Measurements from ENCODE around the gene STUM.

Gene STUM

DNA sequence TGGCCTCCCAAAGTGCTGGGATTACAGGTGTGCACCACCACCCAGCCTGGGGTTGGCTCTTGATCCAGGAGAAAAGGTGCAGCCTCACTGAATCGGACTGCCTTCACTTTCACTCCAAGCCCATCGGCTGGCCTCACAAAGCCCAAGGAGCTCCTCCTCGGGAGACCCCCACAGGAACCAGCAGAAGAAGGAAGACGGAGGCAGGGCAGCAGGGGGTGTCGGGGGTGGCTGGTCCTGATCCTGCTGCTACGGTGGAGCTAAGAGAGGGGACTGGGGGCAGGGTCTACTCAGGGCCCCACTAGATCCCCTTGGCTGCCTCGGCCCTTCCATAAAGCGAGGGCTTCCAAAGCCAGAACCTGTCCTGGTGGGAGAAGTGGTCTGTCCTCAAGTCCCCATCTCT is 93.9 kb downstream of the STUM start:
- Histone ChIP-seq H3K79me2 (ENCODE audit: control insufficient read depth, insufficient read depth, low read length, poor library complexity) (no peaks in the 10 kb centered on the region), H2AK5ac (ENCODE audit: low read length) (no peak overlapping the region), H4K12ac (ENCODE audit: low read depth, low read length) (no peak overlapping the region), H3K9me3 (ENCODE audit: insufficient read depth, low read depth, low read length) (peaks cover 2% of the 10 kb centered on the region), H3K79me1 (ENCODE audit: low read length) (peaks cover 2% of the 10 kb centered on the region), H2BK120ac (ENCODE audit: insufficient read depth, low read length, poor library complexity) (no peak overlapping the region), H2AFZ (ENCODE audit: insufficient read depth, low read length, poor library complexity) (no peak overlapping the region), H3K4me3 (ENCODE audit: low read depth, low read length) (no peak overlapping the region), H3K27me3 (ENCODE audit: insufficient read depth, low read length) (no peaks in the 10 kb centered on the region), H4K8ac (ENCODE audit: low read depth, low read length) (no peak overlapping the region), H3K18ac (ENCODE audit: low read length) (no peak overlapping the region), H3K36me3 (ENCODE audit: control insufficient read depth in 1 of 2, insufficient read depth in 2 of 2, low read length in 2 of 2) (peaks cover 4% of the 10 kb centered on the region in 2 experiments), H3K4me1 (ENCODE audit: control insufficient read depth in 1 of 2, insufficient read depth in 2 of 2, low read length in 2 of 2) (peaks cover 28 to 35% of the 10 kb centered on the region in 2 experiments), H3K27ac (ENCODE audit: low read depth, low read length) (no peak overlapping the region), H3K4ac (ENCODE audit: low read depth, low read length) (no peak overlapping the region), H4K91ac (ENCODE audit: low read depth, low read length) (no peak overlapping the region), H3K4me2 (ENCODE audit: low read length) (no peak overlapping the region), H3K23ac (ENCODE audit: low read length) (no peak overlapping the region), H2BK12ac (ENCODE audit: low read length) (no peak overlapping the region), H2BK5ac (ENCODE audit: low read depth, low read length, poor library complexity) (no peak overlapping the region), H3K14ac (ENCODE audit: low read length) (peak overlapping the region; percentile 15), H3K9ac (ENCODE audit: low read length) (no peak overlapping the region)
- no peak for DNase-seq
- WGBS (ENCODE audit: extremely low coverage, insufficient coverage, insufficient read length), result no CpG with 5 or more reads among the region's 8 CpGs

DNA sequence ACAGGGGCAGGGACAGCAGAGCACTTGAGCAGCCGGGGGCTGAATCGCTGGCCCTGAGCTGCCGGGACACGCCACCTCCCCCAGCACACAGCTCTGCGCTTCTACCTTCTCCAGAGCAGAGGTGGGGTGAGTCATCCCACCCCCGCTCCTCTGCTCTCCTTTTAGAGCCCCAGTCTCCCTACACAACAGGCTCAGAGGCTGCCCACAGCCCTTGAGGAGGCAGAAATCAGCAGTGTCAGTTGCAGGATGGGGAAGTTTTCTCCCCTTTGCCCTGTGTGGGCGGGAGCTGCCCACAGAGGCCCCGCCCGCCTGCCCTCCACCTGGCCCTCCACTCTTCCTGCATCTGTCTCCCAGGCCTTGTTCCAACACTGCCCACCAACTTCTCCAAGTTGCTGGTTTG is 94.6 kb downstream of the STUM start:
- Histone ChIP-seq H2BK120ac (ENCODE audit: insufficient read depth, low read length, poor library complexity) (no peak overlapping the region), H3K18ac (ENCODE audit: low read length) (no peak overlapping the region), H4K91ac (ENCODE audit: low read depth, low read length) (no peak overlapping the region), H3K36me3 (ENCODE audit: control insufficient read depth in 1 of 2, insufficient read depth in 2 of 2, low read length in 2 of 2) (peaks cover 4 to 6% of the 10 kb centered on the region in 2 experiments), H3K4me1 (ENCODE audit: control insufficient read depth in 1 of 2, insufficient read depth in 2 of 2, low read length in 2 of 2) (peaks cover 28 to 35% of the 10 kb centered on the region in 2 experiments), H3K9ac (ENCODE audit: low read length) (no peak overlapping the region), H3K4ac (ENCODE audit: low read depth, low read length) (no peak overlapping the region), H4K12ac (ENCODE audit: low read depth, low read length) (no peak overlapping the region), H2AFZ (ENCODE audit: insufficient read depth, low read length, poor library complexity) (no peak overlapping the region), H3K4me3 (ENCODE audit: low read depth, low read length) (no peak overlapping the region), H3K4me2 (ENCODE audit: low read length) (no peak overlapping the region), H2BK12ac (ENCODE audit: low read length) (no peak overlapping the region), H3K27me3 (ENCODE audit: insufficient read depth, low read length) (no peaks in the 10 kb centered on the region), H3K79me2 (ENCODE audit: control insufficient read depth, insufficient read depth, low read length, poor library complexity) (no peaks in the 10 kb centered on the region), H3K79me1 (ENCODE audit: low read length) (peaks cover 2% of the 10 kb centered on the region), H3K27ac (ENCODE audit: low read depth, low read length) (no peak overlapping the region), H2BK5ac (ENCODE audit: low read depth, low read length, poor library complexity) (no peak overlapping the region), H3K23ac (ENCODE audit: low read length) (no peak overlapping the region), H2AK5ac (ENCODE audit: low read length) (no peak overlapping the region), H3K9me3 (ENCODE audit: insufficient read depth, low read depth, low read length) (peaks cover 2% of the 10 kb centered on the region), H3K14ac (ENCODE audit: low read length) (no peak overlapping the region), H4K8ac (ENCODE audit: low read depth, low read length) (no peak overlapping the region)
- DNase-seq, result peak; percentile 13 to 22
- no CpG with 5 or more reads among the region's 9 CpGs for WGBS (ENCODE audit: extremely low coverage, insufficient coverage, insufficient read length)

GRCh38 chr1:226643611-226644540 is 95.3 kb downstream of the STUM start:
- no peak overlapping the region for H3K18ac ChIP-seq (ENCODE audit: low read length)
- peaks cover 28 to 35% of the 10 kb centered on the region in 2 experiments for H3K4me1 ChIP-seq (ENCODE audit: control insufficient read depth in 1 of 2, insufficient read depth in 2 of 2, low read length in 2 of 2)
- no peak overlapping the region for H2BK5ac ChIP-seq (ENCODE audit: low read depth, low read length, poor library complexity)
- no peak overlapping the region for H3K4me3 ChIP-seq (ENCODE audit: low read depth, low read length)
- no peak overlapping the region for H3K9ac ChIP-seq (ENCODE audit: low read length)
- no peak overlapping the region for H3K4me2 ChIP-seq (ENCODE audit: low read length)
- no peak overlapping the region for H2AFZ ChIP-seq (ENCODE audit: insufficient read depth, low read length, poor library complexity)
- no peaks in the 10 kb centered on the region for H3K79me2 ChIP-seq (ENCODE audit: control insufficient read depth, insufficient read depth, low read length, poor library complexity)
- H3K23ac ChIP-seq (ENCODE audit: low read length), result no peak overlapping the region
- H3K14ac ChIP-seq (ENCODE audit: low read length), result no peak overlapping the region
- no peak overlapping the region for H4K8ac ChIP-seq (ENCODE audit: low read depth, low read length)
- H4K91ac ChIP-seq (ENCODE audit: low read depth, low read length), result peak overlapping the region; percentile 5
- no peak for DNase-seq
- H3K27ac ChIP-seq (ENCODE audit: low read depth, low read length), result no peak overlapping the region
- H3K36me3 ChIP-seq (ENCODE audit: control insufficient read depth in 1 of 2, insufficient read depth in 2 of 2, low read length in 2 of 2), result peaks cover 4 to 6% of the 10 kb centered on the region in 2 experiments
- no peak overlapping the region for H2BK12ac ChIP-seq (ENCODE audit: low read length)
- WGBS (ENCODE audit: extremely low coverage, insufficient coverage, insufficient read length), result no CpG with 5 or more reads among the region's 18 CpGs
- H4K12ac ChIP-seq (ENCODE audit: low read depth, low read length), result no peak overlapping the region
- peaks cover 2% of the 10 kb centered on the region for H3K9me3 ChIP-seq (ENCODE audit: insufficient read depth, low read depth, low read length)
- H3K79me1 ChIP-seq (ENCODE audit: low read length), result peaks cover 2% of the 10 kb centered on the region
- no peaks in the 10 kb centered on the region for H3K27me3 ChIP-seq (ENCODE audit: insufficient read depth, low read length)
- H3K4ac ChIP-seq (ENCODE audit: low read depth, low read length), result no peak overlapping the region
- no peak overlapping the region for H2BK120ac ChIP-seq (ENCODE audit: insufficient read depth, low read length, poor library complexity)
- H2AK5ac ChIP-seq (ENCODE audit: low read length), result no peak overlapping the region

DNA sequence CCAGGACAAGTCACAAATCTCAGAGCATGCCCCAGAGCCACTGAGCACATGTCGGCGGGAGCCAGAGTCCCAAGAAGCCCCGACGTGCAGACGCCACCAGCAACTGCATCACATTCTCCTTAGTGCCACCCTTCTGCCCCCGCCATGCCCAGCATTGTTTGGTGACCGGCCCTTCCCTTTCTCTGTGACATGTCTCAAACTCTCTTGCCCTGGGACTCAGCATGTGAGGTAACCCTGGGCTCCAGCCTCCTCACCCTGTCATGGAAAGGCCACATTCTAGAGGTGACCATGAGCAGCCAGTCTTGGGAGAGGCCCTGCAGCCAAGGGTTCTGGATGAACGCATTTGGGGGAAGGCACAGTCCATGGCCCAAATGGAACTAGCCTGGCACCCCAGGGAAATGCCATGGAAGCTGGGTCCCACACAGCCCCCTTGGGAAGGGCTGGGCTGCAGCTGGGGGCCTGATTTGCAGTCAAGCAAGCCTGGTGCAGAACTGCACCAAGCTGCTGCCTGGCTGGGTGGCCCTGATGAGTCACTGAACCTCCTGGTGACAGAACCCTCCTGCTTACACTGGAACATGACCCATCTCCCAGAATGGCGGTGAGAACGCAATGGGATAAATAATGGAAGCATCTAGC is 96.1 kb downstream of the STUM start:
- Histone ChIP-seq H2AK5ac (ENCODE audit: low read length) (no peak overlapping the region), H3K36me3 (ENCODE audit: control insufficient read depth in 1 of 2, insufficient read depth in 2 of 2, low read length in 2 of 2) (peaks cover 4 to 7% of the 10 kb centered on the region in 2 experiments), H3K4me2 (ENCODE audit: low read length) (no peak overlapping the region), H4K8ac (ENCODE audit: low read depth, low read length) (no peak overlapping the region), H3K9ac (ENCODE audit: low read length) (no peak overlapping the region), H2BK5ac (ENCODE audit: low read depth, low read length, poor library complexity) (no peak overlapping the region), H3K27me3 (ENCODE audit: insufficient read depth, low read length) (no peaks in the 10 kb centered on the region), H2BK120ac (ENCODE audit: insufficient read depth, low read length, poor library complexity) (no peak overlapping the region), H3K4me3 (ENCODE audit: low read depth, low read length) (no peak overlapping the region), H4K12ac (ENCODE audit: low read depth, low read length) (no peak overlapping the region), H3K14ac (ENCODE audit: low read length) (no peak overlapping the region), H3K9me3 (ENCODE audit: insufficient read depth, low read depth, low read length) (peaks cover 6% of the 10 kb centered on the region), H3K79me1 (ENCODE audit: low read length) (peaks cover 2% of the 10 kb centered on the region), H3K4me1 (ENCODE audit: control insufficient read depth in 1 of 2, insufficient read depth in 2 of 2, low read length in 2 of 2) (peaks cover 28 to 34% of the 10 kb centered on the region in 2 experiments), H3K23ac (ENCODE audit: low read length) (no peak overlapping the region), H2BK12ac (ENCODE audit: low read length) (no peak overlapping the region), H4K91ac (ENCODE audit: low read depth, low read length) (no peak overlapping the region), H2AFZ (ENCODE audit: insufficient read depth, low read length, poor library complexity) (no peak overlapping the region), H3K4ac (ENCODE audit: low read depth, low read length) (no peak overlapping the region), H3K79me2 (ENCODE audit: control insufficient read depth, insufficient read depth, low read length, poor library complexity) (no peaks in the 10 kb centered on the region), H3K27ac (ENCODE audit: low read depth, low read length) (no peak overlapping the region), H3K18ac (ENCODE audit: low read length) (no peak overlapping the region)
- WGBS (ENCODE audit: extremely low coverage, insufficient coverage, insufficient read length), result no CpG with 5 or more reads among the region's 10 CpGs
- no peak for DNase-seq
